ENCODE measurements around the gene HTRA3.

The HTRA3 gene

GRCh38 chr4:8234715-8235114 is 34.8 kb upstream of the HTRA3 start:
- no peak for DNase-seq (ENCODE audit: low spot score)

GRCh38 chr4:8235224-8235623 is 34.3 kb upstream of the HTRA3 start:
- DNase-seq (ENCODE audit: low spot score), result no peak

- DNase-seq (ENCODE audit: low spot score), result no peak
Observed at GRCh38 chr4:8235686-8236085, 33.9 kb upstream of the HTRA3 start.

GRCh38 chr4:8236106-8236919 is 33.2 kb upstream of the HTRA3 start:
- DNase-seq (ENCODE audit: low spot score), result no peak

GRCh38 chr4:8236920-8237195 is 32.7 kb upstream of the HTRA3 start:
- DNase-seq (ENCODE audit: low spot score), result no peak

- DNase-seq (ENCODE audit: low spot score), result no peak
Observed at GRCh38 chr4:8237256-8237989, 32.1 kb upstream of the HTRA3 start.

- no peak for DNase-seq (ENCODE audit: low spot score)
Observed at GRCh38 chr4:8238036-8238511, 31.5 kb upstream of the HTRA3 start.

- DNase-seq (ENCODE audit: low spot score), result no peak
Observed at GRCh38 chr4:8238515-8239053, 31.0 kb upstream of the HTRA3 start.

GRCh38 chr4:8239226-8239625 is 30.3 kb upstream of the HTRA3 start:
- DNase-seq (ENCODE audit: low spot score), result no peak

GRCh38 chr4:8239661-8240060 is 29.9 kb upstream of the HTRA3 start:
- DNase-seq (ENCODE audit: low spot score), result no peak

- DNase-seq (ENCODE audit: low spot score), result no peak
Observed at GRCh38 chr4:8240211-8241041, 29.1 kb upstream of the HTRA3 start.

GRCh38 chr4:8241211-8241779 is 28.3 kb upstream of the HTRA3 start:
- no peak for DNase-seq (ENCODE audit: low spot score)

- DNase-seq (ENCODE audit: low spot score), result peak; percentile 96
Observed at GRCh38 chr4:8241895-8242696, 27.5 kb upstream of the HTRA3 start.

GRCh38 chr4:8242782-8243560 is 26.6 kb upstream of the HTRA3 start:
- DNase-seq (ENCODE audit: low spot score), result no peak

- no peak for DNase-seq (ENCODE audit: low spot score)
Observed at GRCh38 chr4:8244001-8244757, 25.4 kb upstream of the HTRA3 start.

- no peak for DNase-seq (ENCODE audit: low spot score)
Observed at GRCh38 chr4:8244931-8245460, 24.6 kb upstream of the HTRA3 start.

- no peak for DNase-seq (ENCODE audit: low spot score)
Observed at GRCh38 chr4:8245884-8246833, 23.4 kb upstream of the HTRA3 start.
